SU-DHL-6 (cell line): ENCODE measurements around the gene SMAD4.
A peak's percentile ranks its signal among the peaks of the same experiment; 100 is the strongest.

Experiments
- H2AFZ ChIP-seq: fragments of 200-600 bp; sonication (generic); 2 replicates; pipeline ENCODE4 v1.6.1; 2014; ENCODE audit warnings: low read depth, mild to moderate bottlenecking, moderate library complexity, mixed read lengths, antibody characterized with exemption, low read length; ENCODE audit not compliant: severe bottlenecking
- H3F3A ChIP-seq: fragments of 200-600 bp; shearing (Covaris generic); 2 replicates; pipeline ENCODE4 v1.6.0; 2016; ENCODE audit warnings: antibody characterized with exemption, mild to moderate bottlenecking; ENCODE audit not compliant: insufficient read depth
- H3K27ac ChIP-seq: fragments of 200-600 bp; sonication (generic); 2 replicates; pipeline ENCODE4 v1.5.1; 2016; ENCODE audit warnings: low read depth, mild to moderate bottlenecking, low read length, moderate library complexity, mixed read lengths
- H3K27me3 ChIP-seq: fragments of 200-600 bp; sonication (generic), shearing (Covaris generic); 2 replicates; pipeline ENCODE4 v1.6.0; 2014; ENCODE audit warnings: mild to moderate bottlenecking, low read length
- H3K36me3 ChIP-seq: fragments of 200-600 bp; sonication (generic); 2 replicates; pipeline ENCODE4 v1.6.1; 2014; ENCODE audit warnings: mild to moderate bottlenecking, low read length, mixed read lengths
- H3K4me2 ChIP-seq: fragments of 300-600, 200-600 bp; shearing (Covaris generic), sonication (generic); 2 replicates; pipeline ENCODE4 v1.6.0; 2014; ENCODE audit warnings: low read length, low read depth, mild to moderate bottlenecking; ENCODE audit not compliant: poor library complexity, severe bottlenecking
- H3K4me3 ChIP-seq: fragments of 200-600 bp; sonication (generic); 2 replicates; pipeline ENCODE4 v1.5.1; 2014; ENCODE audit warnings: antibody characterized with exemption, low read length, mild to moderate bottlenecking, mixed read lengths; ENCODE audit not compliant: insufficient read depth, poor library complexity, severe bottlenecking
- H3K79me2 ChIP-seq: fragments of 200-600 bp; sonication (generic); 2 replicates; pipeline ENCODE4 v1.6.1; 2014; ENCODE audit warnings: mild to moderate bottlenecking, low read length, moderate library complexity; ENCODE audit not compliant: insufficient read depth
- H3K9ac ChIP-seq: fragments of 200-600 bp; sonication (generic); 2 replicates; pipeline ENCODE4 v1.7.0; 2014; ENCODE audit warnings: mild to moderate bottlenecking, low read length
- H3K9me2 ChIP-seq: fragments of 200-600 bp; sonication (generic); replicated peaks from 2 replicates; pipeline ENCODE4 v1.6.1; 2014; ENCODE audit warnings: low read length; ENCODE audit not compliant: insufficient read depth
- H3K9me3 ChIP-seq: fragments of 200-600 bp; sonication (generic); 2 replicates; pipeline ENCODE4 v1.6.1; 2014; ENCODE audit warnings: low read length, mixed read lengths; ENCODE audit not compliant: insufficient read depth
- H4K20me1 ChIP-seq: fragments of 200-600 bp; sonication (generic); 2 replicates; pipeline ENCODE4 v1.6.1; 2014; ENCODE audit warnings: low read depth, mild to moderate bottlenecking, antibody characterized with exemption, low read length, moderate library complexity, mixed read lengths
- CTCF ChIP-seq: fragments of 200-600 bp; sonication (generic); IDR thresholded peaks from one replicate; pipeline ENCODE4 v1.5.1; 2017; ENCODE audit warnings: antibody characterized with exemption, mild to moderate bottlenecking, low read length, moderate library complexity; ENCODE audit not compliant: insufficient read depth, poor library complexity, severe bottlenecking
- EZH2phosphoT487 ChIP-seq: fragments of 200-600 bp; sonication (generic), shearing (Covaris generic); conservative IDR thresholded peaks from 2 replicates; pipeline ENCODE4 v1.6.1; 2018; ENCODE audit warnings: mild to moderate bottlenecking, antibody characterized with exemption, low read length, moderate library complexity, mixed read lengths

The SMAD4 gene

GRCh38 chr18:51032193-51032592 is 2.2 kb downstream of the SMAD4 start:
- H3K27me3 ChIP-seq, result no peaks in the 10 kb centered on the region
- peaks cover 77% of the 10 kb centered on the region for H3K79me2 ChIP-seq
- peaks cover 50% of the 10 kb centered on the region for H4K20me1 ChIP-seq
- no peaks in the 10 kb centered on the region for H3K9me2 ChIP-seq
- H3K9me3 ChIP-seq, result no peaks in the 10 kb centered on the region
- peak overlapping the region; percentile 92 for H3K4me3 ChIP-seq
- peak overlapping the region; percentile 77 for H3K9ac ChIP-seq
- peak overlapping the region; percentile 87 for H3K4me2 ChIP-seq
- no peak overlapping the region for H3K27ac ChIP-seq
- H3F3A ChIP-seq, result peaks cover 4% of the 10 kb centered on the region; the same call in 1 of the 2 replicates
- TF ChIP-seq EZH2phosphoT487, result no peak
- TF ChIP-seq CTCF, result no peak
- peaks cover 11% of the 10 kb centered on the region; the same call in 1 of the 2 replicates for H3K36me3 ChIP-seq
- H2AFZ ChIP-seq, result no peak overlapping the region

- H3K36me3 ChIP-seq, result peaks cover 11% of the 10 kb centered on the region; the same call in 1 of the 2 replicates
- no peak overlapping the region for H3K4me2 ChIP-seq
- H4K20me1 ChIP-seq, result peaks cover 48% of the 10 kb centered on the region
- H2AFZ ChIP-seq, result no peak overlapping the region
- H3K9me3 ChIP-seq, result no peaks in the 10 kb centered on the region
- no peak overlapping the region for H3K4me3 ChIP-seq
- H3K27ac ChIP-seq, result no peak overlapping the region
- peaks cover 99% of the 10 kb centered on the region for H3K79me2 ChIP-seq
- TF ChIP-seq EZH2phosphoT487, result no peak
- TF ChIP-seq CTCF, result no peak
- no peaks in the 10 kb centered on the region for H3K27me3 ChIP-seq
- H3K9me2 ChIP-seq, result no peaks in the 10 kb centered on the region
- H3K9ac ChIP-seq, result no peak overlapping the region
- H3F3A ChIP-seq, result no peaks in the 10 kb centered on the region
Measured at GRCh38 chr18:51037230-51037629, 7.2 kb downstream of the SMAD4 start.

- H3K9me2 ChIP-seq, result no peaks in the 10 kb centered on the region
- no peaks in the 10 kb centered on the region for H3K27me3 ChIP-seq
- H3K4me3 ChIP-seq, result no peak overlapping the region
- peaks cover 39% of the 10 kb centered on the region; the same call in 1 of the 2 replicates for H4K20me1 ChIP-seq
- H3K36me3 ChIP-seq, result peaks cover 9% of the 10 kb centered on the region; the same call in 1 of the 2 replicates
- H3K79me2 ChIP-seq, result peaks cover 99% of the 10 kb centered on the region
- no peak overlapping the region for H2AFZ ChIP-seq
- H3K4me2 ChIP-seq, result no peak overlapping the region
- no peaks in the 10 kb centered on the region for H3K9me3 ChIP-seq
- H3K9ac ChIP-seq, result no peak overlapping the region
- no peaks in the 10 kb centered on the region for H3F3A ChIP-seq
- TF ChIP-seq CTCF (no peak), EZH2phosphoT487 (no peak)
- no peak overlapping the region for H3K27ac ChIP-seq
Measured at GRCh38 chr18:51038110-51038509, 8.1 kb downstream of the SMAD4 start.
